ENCODE data around the gene DDA1. TPM values are rescaled to one million over a fixed set of nuclear protein-coding genes. Genes with fewer than 3 reads are reported as not detected.

Gene DDA1
- total and polyA plus RNA-seq, 2 experiments from 2014 or later: 43.1 to 60.0 TPM

- no peaks in the 10 kb centered on the region for H3K36me3 ChIP-seq (replicated peaks; ENCODE audit: insufficient read depth, low read depth)
- H3K9me2 ChIP-seq (replicated peaks; ENCODE audit: insufficient read depth): no peaks in the 10 kb centered on the region
- TF ChIP-seq CTCF (IDR thresholded peaks at IDR 0.05; ENCODE audit: poor library complexity) (no peak), EZH2phosphoT487 (IDR thresholded peaks at IDR 0.05; ENCODE audit: low read depth, severe bottlenecking, unreplicated experiment) (no peak), EZH2 (IDR thresholded peaks at IDR 0.05; ENCODE audit: borderline replicate concordance) (no peak)
- WGBS (ENCODE audit: low lambda C conversion rate, missing lambda C conversion rate): 73% methylated on average over 11 of the region's 11 CpGs
- H3K79me2 ChIP-seq: peaks cover 54% of the 10 kb centered on the region
- H3K27me3 ChIP-seq: no peaks in the 10 kb centered on the region
- H2AFZ ChIP-seq: no peak overlapping the region
- H3K4me2 ChIP-seq: peak overlapping the region; percentile 55
- DNase-seq (ENCODE audit: low spot score): peak; percentile 74
- peak overlapping the region; percentile 88 for H3K27ac ChIP-seq
- peaks cover 20% of the 10 kb centered on the region for H3K4me1 ChIP-seq (ENCODE audit: insufficient read depth)
- no peaks in the 10 kb centered on the region for H3K9me3 ChIP-seq (ENCODE audit: low read depth)
- peaks cover 7% of the 10 kb centered on the region for H4K20me1 ChIP-seq (ENCODE audit: insufficient read depth, poor library complexity, severe bottlenecking)
- no peak overlapping the region for H3K4me3 ChIP-seq
Observed at GRCh38 chr19:17311455-17312188, 2.3 kb downstream of the DDA1 start.

DNA sequence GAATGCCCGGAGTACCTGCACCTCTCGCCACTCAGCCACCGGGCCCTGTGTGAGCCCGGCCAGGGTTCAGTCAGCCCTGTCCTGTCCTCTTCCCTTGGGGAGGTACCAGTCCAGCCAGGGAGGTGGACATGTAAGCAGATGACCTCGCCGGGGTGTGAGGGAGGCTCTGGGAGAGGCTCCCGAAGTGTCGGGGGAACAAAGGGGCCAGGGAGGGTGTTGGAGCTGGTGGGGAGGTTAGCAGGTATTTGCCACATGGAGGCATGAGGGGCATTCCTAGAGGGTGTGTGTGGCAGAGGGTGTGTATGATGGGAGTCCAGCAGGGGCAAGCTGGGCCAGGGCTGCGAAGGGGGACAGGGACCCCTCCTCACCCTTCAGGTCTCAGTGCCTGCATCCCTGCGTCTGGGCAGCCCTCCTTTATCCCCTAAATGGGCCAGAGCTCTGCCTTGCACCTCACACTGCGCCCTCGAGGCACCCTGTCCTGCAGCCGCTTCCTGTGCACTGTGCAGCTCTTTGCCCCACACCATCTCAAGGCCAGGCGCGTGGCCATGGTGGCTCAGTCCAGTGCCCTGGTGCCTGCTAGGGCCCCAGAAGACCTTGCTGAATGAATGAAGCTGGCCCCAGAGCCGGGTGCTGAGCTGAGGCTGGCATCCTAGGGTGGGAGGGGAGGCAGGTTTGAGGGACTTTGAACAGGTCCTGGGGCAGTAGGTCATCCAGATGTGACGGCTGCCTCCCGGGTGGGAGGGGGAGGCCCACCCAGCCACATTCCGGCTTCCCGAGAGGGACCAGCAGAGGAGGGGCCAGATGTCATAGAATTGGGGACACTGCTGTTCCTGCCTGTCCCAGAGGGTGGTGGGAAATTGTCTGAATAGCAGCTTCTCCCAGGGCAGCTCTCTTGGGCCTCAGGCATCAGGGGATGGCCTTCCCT lies 3.1 kb downstream of the DDA1 start:
- Histone ChIP-seq H3K9me2 (replicated peaks; ENCODE audit: insufficient read depth) (no peaks in the 10 kb centered on the region), H3K36me3 (replicated peaks; ENCODE audit: insufficient read depth, low read depth) (no peaks in the 10 kb centered on the region), H3K27ac (peak overlapping the region; percentile 88), H3K4me2 (peak overlapping the region; percentile 55), H3K4me3 (no peak overlapping the region), H2AFZ (no peak overlapping the region), H3K27me3 (no peaks in the 10 kb centered on the region), H3K9me3 (ENCODE audit: low read depth) (no peaks in the 10 kb centered on the region), H3K4me1 (ENCODE audit: insufficient read depth) (peaks cover 17% of the 10 kb centered on the region), H3K79me2 (peaks cover 48% of the 10 kb centered on the region), H4K20me1 (ENCODE audit: insufficient read depth, poor library complexity, severe bottlenecking) (peaks cover 7% of the 10 kb centered on the region)
- TF ChIP-seq CTCF (IDR thresholded peaks at IDR 0.05; ENCODE audit: poor library complexity): no peak
- no peak for TF ChIP-seq EZH2phosphoT487 (IDR thresholded peaks at IDR 0.05; ENCODE audit: low read depth, severe bottlenecking, unreplicated experiment)
- TF ChIP-seq EZH2 (IDR thresholded peaks at IDR 0.05; ENCODE audit: borderline replicate concordance): no peak
- WGBS (ENCODE audit: low lambda C conversion rate, missing lambda C conversion rate): 85% methylated on average over 19 of the region's 20 CpGs
- DNase-seq (ENCODE audit: low spot score): peak; percentile 7

- H3K4me1 ChIP-seq (ENCODE audit: insufficient read depth): peaks cover 17% of the 10 kb centered on the region
- H3K79me2 ChIP-seq: peaks cover 42% of the 10 kb centered on the region
- WGBS (ENCODE audit: low lambda C conversion rate, missing lambda C conversion rate): 96% methylated on average over 19 of the region's 19 CpGs
- DNase-seq (ENCODE audit: low spot score): no peak
- H3K4me3 ChIP-seq: no peak overlapping the region
- no peaks in the 10 kb centered on the region for H3K9me3 ChIP-seq (ENCODE audit: low read depth)
- no peak overlapping the region for H3K4me2 ChIP-seq
- H3K27ac ChIP-seq: no peak overlapping the region
- H4K20me1 ChIP-seq (ENCODE audit: insufficient read depth, poor library complexity, severe bottlenecking): peaks cover 7% of the 10 kb centered on the region
- H3K36me3 ChIP-seq (replicated peaks; ENCODE audit: insufficient read depth, low read depth): no peaks in the 10 kb centered on the region
- H3K27me3 ChIP-seq: no peaks in the 10 kb centered on the region
- TF ChIP-seq CTCF (IDR thresholded peaks at IDR 0.05; ENCODE audit: poor library complexity): no peak
- TF ChIP-seq EZH2phosphoT487 (IDR thresholded peaks at IDR 0.05; ENCODE audit: low read depth, severe bottlenecking, unreplicated experiment): no peak
- TF ChIP-seq EZH2 (IDR thresholded peaks at IDR 0.05; ENCODE audit: borderline replicate concordance): no peak
- no peaks in the 10 kb centered on the region for H3K9me2 ChIP-seq (replicated peaks; ENCODE audit: insufficient read depth)
- no peak overlapping the region for H2AFZ ChIP-seq
Observed at GRCh38 chr19:17314007-17314593, 4.7 kb downstream of the DDA1 start.

Measured in hepatocyte (in vitro differentiated cells).